Astrocyte of the cerebellum (primary cell): ENCODE results near the gene SGCD.

Experiments used
- DNase-seq: peaks from one replicate; pipeline ENCODE4 v3.0.0-alpha.2; 2011; ENCODE audit warnings: low read depth
- H3K4me3 ChIP-seq: 2 replicates; pipeline ENCODE4 v1.5.1; 2011; ENCODE audit warnings: mild to moderate bottlenecking, low read depth, low read length, moderate library complexity
- in situ Hi-C: cut with HindIII; loops from 2 replicates; pipeline ENCODE4 v1.10.0; 2017; ENCODE audit warnings: low sequenced_read_pairs
- TF ChIP-seq, protein P1 (sequence below): IDR thresholded peaks from 2 replicates; pipeline ENCODE4 v1.5.1; 2012; ENCODE audit warnings: low read length, low read depth, moderate library complexity, mild to moderate bottlenecking; ENCODE audit errors: missing control alignments

The SGCD gene

DNA sequence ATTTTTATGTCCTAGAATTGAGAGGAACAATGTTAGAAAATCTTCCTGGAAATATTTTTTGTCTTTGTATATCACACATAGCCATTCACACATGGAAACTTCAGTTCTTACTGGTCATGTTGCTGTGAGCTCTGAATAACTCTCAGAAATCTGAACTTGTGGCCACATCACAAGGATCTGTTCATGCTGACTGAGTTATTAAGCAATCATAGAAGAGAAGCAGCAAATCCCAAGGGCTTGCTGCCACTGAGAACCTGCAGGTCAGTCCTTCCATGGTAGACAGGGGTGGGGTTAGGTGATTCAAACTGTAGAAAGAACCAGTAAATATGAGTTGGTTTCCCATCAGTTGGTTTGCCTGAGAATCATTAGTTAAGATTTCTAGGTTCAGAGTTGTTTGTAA is 27.6 kb downstream of the SGCD start:
- no peak for DNase-seq
- H3K4me3 ChIP-seq: no peak overlapping the region
- TF ChIP-seq, protein P1, sequence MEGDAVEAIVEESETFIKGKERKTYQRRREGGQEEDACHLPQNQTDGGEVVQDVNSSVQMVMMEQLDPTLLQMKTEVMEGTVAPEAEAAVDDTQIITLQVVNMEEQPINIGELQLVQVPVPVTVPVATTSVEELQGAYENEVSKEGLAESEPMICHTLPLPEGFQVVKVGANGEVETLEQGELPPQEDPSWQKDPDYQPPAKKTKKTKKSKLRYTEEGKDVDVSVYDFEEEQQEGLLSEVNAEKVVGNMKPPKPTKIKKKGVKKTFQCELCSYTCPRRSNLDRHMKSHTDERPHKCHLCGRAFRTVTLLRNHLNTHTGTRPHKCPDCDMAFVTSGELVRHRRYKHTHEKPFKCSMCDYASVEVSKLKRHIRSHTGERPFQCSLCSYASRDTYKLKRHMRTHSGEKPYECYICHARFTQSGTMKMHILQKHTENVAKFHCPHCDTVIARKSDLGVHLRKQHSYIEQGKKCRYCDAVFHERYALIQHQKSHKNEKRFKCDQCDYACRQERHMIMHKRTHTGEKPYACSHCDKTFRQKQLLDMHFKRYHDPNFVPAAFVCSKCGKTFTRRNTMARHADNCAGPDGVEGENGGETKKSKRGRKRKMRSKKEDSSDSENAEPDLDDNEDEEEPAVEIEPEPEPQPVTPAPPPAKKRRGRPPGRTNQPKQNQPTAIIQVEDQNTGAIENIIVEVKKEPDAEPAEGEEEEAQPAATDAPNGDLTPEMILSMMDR: no peak
- in situ Hi-C loops: no loop called here

DNA sequence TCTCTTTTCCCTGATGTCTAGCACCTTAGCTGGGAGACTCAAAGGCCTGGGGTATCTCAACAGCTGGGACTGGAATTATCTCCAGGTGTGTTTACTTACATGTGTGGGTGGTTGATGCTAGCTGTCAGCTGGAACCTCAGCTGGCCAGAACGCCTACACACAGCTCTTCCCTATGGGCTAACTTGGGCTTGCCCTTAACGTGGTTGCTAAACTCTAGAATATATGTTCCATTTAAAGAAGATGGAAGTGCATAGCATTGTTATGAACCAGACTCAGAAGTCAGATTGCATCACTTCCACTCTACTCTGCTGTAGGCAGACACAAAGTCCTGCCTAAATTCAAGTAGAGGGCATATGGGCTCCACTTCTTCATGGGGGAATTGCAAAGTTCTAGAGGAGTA is 29.3 kb downstream of the SGCD start:
- in situ Hi-C loops: no loop called here
- DNase-seq: no peak
- H3K4me3 ChIP-seq: no peak overlapping the region
- TF ChIP-seq, protein P1: no peak

DNA sequence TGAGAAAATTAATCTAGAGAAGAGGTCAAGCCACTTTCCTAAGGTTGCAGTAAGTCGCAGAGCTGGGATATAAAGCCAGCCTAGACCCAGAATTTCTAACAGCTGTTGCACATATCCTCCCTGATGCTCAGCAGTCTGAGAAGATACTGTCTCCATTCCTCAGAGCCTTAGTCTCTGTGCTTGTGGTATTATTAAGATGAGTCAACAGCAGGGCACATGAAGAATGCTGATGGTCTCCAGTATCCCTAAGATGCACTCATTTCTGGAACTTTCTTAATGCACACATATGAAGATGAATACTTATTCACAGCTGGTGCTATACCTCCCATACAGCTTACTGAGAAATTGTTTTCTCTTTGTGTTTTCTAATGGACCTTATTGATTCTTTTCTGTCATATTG is 32.5 kb downstream of the SGCD start:
- no peak for DNase-seq
- TF ChIP-seq, protein P1: no peak
- in situ Hi-C loops: no loop called here
- no peak overlapping the region for H3K4me3 ChIP-seq

DNA sequence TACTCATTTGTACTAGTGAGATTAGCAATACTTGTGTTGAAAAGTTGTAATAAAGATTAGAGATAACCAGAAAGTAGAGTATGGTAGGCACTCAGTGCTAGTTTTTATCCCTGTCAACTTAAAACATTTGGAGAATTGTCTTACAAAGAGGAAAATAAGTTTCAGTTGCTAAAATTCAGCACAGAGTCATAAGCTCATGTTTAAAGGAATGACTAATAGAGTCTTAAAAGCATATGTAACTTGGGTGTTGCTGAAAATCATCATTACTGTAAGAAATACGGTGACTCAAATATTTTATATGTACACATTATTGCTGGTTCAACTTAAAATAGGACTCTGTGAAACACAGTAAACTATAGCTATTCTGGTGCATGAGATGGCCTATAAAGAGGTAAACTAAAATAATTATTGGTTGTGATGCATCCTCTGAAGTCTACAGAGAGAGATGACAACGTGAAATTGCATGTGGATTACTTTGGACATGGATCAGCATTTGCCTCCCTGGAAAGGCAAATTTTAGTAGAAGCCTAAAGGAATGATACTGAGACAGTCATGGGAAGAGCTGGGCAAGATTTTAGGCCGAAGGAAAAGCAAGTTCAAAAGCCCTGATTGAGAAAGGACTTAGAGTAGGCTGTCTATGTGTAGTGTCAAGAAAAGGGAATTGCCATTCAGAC is 34.6 kb downstream of the SGCD start:
- TF ChIP-seq, protein P1: no peak
- no peak for DNase-seq
- no peak overlapping the region for H3K4me3 ChIP-seq
- in situ Hi-C loops: no loop called here

DNA sequence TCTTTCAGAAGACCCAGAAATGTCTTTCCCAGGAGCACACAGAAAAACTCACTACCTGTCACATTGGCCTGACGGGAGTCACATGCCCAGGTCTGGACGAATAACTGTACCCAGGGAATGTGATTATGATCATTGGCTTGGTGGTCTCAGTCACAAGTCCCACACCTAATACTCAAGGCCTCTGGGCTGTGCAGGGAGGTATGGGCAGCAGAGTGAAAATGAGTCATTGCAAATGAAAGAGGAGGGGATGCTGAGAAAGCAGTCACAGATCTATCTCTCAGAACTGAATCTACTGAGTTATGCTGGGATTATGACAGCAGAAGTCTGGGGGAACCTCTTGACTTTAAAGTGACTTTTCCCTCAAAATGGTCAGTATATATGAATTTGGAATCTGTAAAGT is 36.9 kb downstream of the SGCD start:
- in situ Hi-C loops: no loop called here
- DNase-seq: no peak
- TF ChIP-seq, protein P1: no peak
- H3K4me3 ChIP-seq: no peak overlapping the region

DNA sequence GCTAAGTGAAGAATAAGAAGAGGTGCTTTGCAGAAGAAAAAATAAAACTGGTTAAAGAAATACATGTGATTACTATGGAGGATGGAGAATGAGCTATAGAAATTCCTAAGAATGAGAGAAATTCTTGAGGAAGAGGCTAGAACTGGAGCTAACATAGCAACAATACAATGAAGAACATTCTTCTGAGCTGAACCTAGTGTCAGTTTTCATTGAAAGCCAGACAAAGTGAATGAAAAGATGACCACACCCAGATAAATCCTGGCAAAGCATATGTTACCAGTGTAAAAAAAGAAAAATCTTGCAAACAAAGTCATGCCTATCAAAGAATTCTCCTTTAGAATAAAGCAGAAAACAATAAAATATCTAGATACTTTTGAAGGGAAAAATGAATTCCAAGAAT is 39.6 kb downstream of the SGCD start:
- in situ Hi-C loops: no loop called here
- DNase-seq: no peak
- TF ChIP-seq, protein P1: no peak
- no peak overlapping the region for H3K4me3 ChIP-seq
